ENCODE results near the gene SPNS2. TPM values are rescaled to one million over a fixed set of nuclear protein-coding genes. Genes with fewer than 3 reads are reported as not detected.

The SPNS2 gene
- total RNA-seq, 1 experiment from 2014 or later = 2.6 TPM

DNA sequence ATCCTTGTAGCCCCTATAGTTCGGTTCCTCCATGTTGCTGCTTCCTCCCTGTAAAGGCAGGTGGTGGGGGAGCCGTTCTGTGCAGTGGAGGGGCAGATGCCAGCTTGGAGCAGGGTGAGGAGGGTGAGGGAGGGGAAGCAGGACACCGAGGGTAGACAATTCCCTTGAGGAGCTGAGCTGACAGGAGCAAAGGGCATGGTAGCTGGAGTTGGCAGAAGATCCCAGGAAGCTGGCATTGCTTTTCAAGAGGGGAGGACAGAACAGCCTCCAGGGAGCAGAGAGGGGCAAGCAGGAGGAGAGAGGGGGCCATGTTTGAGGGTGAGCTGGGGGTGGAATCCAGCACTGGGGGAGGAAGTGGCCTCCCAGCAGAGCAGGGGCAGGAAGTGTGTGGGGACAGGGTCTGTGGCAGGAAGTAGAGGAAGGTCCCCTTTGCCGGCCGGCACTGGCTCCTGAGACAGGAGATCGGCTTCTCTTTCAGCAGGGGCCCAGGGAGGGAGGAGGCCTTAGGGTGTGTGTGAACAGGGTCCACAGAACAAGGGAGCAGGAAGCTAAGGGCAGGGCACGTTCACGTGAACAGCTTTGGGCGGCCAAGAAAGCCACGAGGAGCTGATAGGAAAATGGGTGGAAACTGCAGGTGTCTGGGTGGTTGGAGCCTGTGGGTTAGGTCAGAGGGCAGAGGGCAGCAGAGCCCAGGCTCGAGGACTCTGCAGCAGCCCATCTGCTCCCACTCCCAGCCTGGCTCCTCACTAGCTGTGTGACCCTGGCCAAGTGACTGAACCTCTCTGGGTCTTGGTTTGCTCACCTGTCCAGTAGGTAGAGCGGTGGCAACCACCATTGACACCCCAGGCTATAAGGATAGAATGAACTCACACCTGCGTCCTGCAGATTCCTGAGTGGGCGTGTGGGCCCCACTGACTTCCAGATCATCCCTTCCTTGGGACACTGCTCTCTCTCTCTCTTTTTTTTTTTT is 17.5 kb upstream of the SPNS2 start:
- Histone ChIP-seq H2AFZ (ENCODE audit: low read length) (no peak overlapping the region), H3K27ac (ENCODE audit: low read length) (no peak overlapping the region), H3K4me2 (ENCODE audit: low read length) (no peak overlapping the region), H3K4me3 (ENCODE audit: low read length) (no peak overlapping the region), H3K9me3 (ENCODE audit: low read length) (no peaks in the 10 kb centered on the region), H4K20me1 (ENCODE audit: low read length) (no peaks in the 10 kb centered on the region), H3K9me2 (replicated peaks; ENCODE audit: low read length) (no peaks in the 10 kb centered on the region), H3K36me3 (ENCODE audit: low read depth, low read length) (no peaks in the 10 kb centered on the region), H3F3A (ENCODE audit: low read length, unreplicated experiment) (no peaks in the 10 kb centered on the region), H3K9ac (ENCODE audit: low read length) (no peak overlapping the region), H3K4me1 (ENCODE audit: insufficient read depth, low read length) (peaks cover 24% of the 10 kb centered on the region), H3K79me2 (ENCODE audit: low read length) (no peaks in the 10 kb centered on the region), H3K27me3 (ENCODE audit: low read length) (no peaks in the 10 kb centered on the region)
- BruUV-seq (replicated peaks) = no TSS peak
- TF ChIP-seq EZH2 (IDR thresholded peaks at IDR 0.05; ENCODE audit: low read length, unreplicated experiment) = no peak
- TF ChIP-seq, protein P1, sequence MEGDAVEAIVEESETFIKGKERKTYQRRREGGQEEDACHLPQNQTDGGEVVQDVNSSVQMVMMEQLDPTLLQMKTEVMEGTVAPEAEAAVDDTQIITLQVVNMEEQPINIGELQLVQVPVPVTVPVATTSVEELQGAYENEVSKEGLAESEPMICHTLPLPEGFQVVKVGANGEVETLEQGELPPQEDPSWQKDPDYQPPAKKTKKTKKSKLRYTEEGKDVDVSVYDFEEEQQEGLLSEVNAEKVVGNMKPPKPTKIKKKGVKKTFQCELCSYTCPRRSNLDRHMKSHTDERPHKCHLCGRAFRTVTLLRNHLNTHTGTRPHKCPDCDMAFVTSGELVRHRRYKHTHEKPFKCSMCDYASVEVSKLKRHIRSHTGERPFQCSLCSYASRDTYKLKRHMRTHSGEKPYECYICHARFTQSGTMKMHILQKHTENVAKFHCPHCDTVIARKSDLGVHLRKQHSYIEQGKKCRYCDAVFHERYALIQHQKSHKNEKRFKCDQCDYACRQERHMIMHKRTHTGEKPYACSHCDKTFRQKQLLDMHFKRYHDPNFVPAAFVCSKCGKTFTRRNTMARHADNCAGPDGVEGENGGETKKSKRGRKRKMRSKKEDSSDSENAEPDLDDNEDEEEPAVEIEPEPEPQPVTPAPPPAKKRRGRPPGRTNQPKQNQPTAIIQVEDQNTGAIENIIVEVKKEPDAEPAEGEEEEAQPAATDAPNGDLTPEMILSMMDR (conservative IDR thresholded peaks at IDR 0.05; ENCODE audit: low read depth, low read length) = no peak
- no peak for TF ChIP-seq EZH2phosphoT487 (IDR thresholded peaks at IDR 0.05; ENCODE audit: borderline replicate concordance, low read length)
- ChIA-PET CTCF (no interaction called here), POLR2A (ENCODE audit: unreplicated experiment) (no interaction called here)
- ATAC-seq (no peak), DNase-seq (no peak)
- intact Hi-C loops (cut with micrococcal nuclease) = no loop called here

DNA sequence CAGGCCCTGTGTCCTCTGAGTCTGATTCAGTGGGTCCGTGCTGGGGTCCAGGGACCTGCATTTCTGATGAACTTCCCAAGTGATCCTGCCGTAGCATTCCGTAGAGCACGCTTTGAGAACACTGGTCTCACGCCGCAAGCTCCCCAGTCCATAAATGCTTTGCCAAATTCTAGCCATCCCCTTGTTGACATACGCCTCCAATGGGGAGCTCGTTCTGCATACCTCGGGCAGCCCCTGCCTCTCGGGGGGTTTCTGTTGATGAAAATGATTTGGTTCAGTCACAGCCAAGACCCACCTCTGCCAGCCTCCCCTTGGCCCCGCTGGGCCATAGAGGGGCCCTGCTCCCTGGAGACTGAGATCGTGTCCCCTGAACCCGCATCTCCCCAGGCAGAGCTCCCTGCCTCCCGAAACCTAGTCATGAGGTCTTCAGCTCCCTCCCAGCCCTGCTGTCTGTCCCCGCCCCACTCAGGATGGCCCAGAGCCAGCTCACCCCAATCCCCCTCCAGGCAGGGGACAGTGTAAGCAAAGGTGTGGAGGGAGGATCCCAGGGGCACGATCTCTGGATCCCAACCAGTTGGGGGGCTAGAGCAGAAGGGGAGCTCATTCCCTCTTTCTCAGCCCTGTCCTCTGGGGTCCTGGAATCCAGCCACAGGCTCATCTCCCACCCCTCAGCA is 16.2 kb upstream of the SPNS2 start:
- Histone ChIP-seq H3K9ac (ENCODE audit: low read length) (no peak overlapping the region; the same call in 1 of the 2 replicates), H3K4me2 (ENCODE audit: low read length) (no peak overlapping the region), H3K79me2 (ENCODE audit: low read length) (no peaks in the 10 kb centered on the region), H3K9me2 (replicated peaks; ENCODE audit: low read length) (no peaks in the 10 kb centered on the region), H3K27ac (ENCODE audit: low read length) (no peak overlapping the region), H3K9me3 (ENCODE audit: low read length) (no peaks in the 10 kb centered on the region), H3K27me3 (ENCODE audit: low read length) (no peaks in the 10 kb centered on the region), H3K4me1 (ENCODE audit: insufficient read depth, low read length) (peaks cover 18% of the 10 kb centered on the region), H3K36me3 (ENCODE audit: low read depth, low read length) (no peaks in the 10 kb centered on the region), H2AFZ (ENCODE audit: low read length) (no peak overlapping the region), H3K4me3 (ENCODE audit: low read length) (no peak overlapping the region), H4K20me1 (ENCODE audit: low read length) (no peaks in the 10 kb centered on the region), H3F3A (ENCODE audit: low read length, unreplicated experiment) (no peaks in the 10 kb centered on the region)
- DNase-seq (no peak), ATAC-seq (no peak)
- POLR2A ChIA-PET (ENCODE audit: unreplicated experiment) = no interaction called here
- TF ChIP-seq, protein P1 (conservative IDR thresholded peaks at IDR 0.05; ENCODE audit: low read depth, low read length) = no peak
- no peak for TF ChIP-seq EZH2phosphoT487 (IDR thresholded peaks at IDR 0.05; ENCODE audit: borderline replicate concordance, low read length)
- BruUV-seq (replicated peaks) = no TSS peak
- intact Hi-C loops (cut with micrococcal nuclease) = no loop called here
- CTCF ChIA-PET = no interaction called here
